HG02798 (cell line): ENCODE data around the gene PBX1.
"Not testable (repeated sequence)": the region's sequence is repeated elsewhere in the genome, so short reads cannot be mapped to it uniquely, and the experiment has no call there.

Experiments used
- ATAC-seq: cut with Tn5 transposase; IDR thresholded peaks from one replicate; pipeline ENCODE4 v1.9.1; 2021; ENCODE audit warnings: mild to moderate bottlenecking; ENCODE audit not compliant: unreplicated experiment, poor library complexity

The PBX1 gene

GRCh38 chr1:164558461-164559341 lies at the start of gene PBX1:
PBX1 (plus strand) TSS chr1:164559184.
- peak; percentile 100 for ATAC-seq

GRCh38 chr1:164510435-164510834 lies 48.5 kb upstream of the PBX1 start:
- no peak for ATAC-seq

- no peak for ATAC-seq
Observed at GRCh38 chr1:164511001-164511705, 47.8 kb upstream of the PBX1 start.

- ATAC-seq = no peak
Observed at GRCh38 chr1:164515231-164515630, 43.8 kb upstream of the PBX1 start.

- ATAC-seq = no peak
Observed at GRCh38 chr1:164515711-164516331, 43.2 kb upstream of the PBX1 start.

GRCh38 chr1:164516591-164516990 lies 42.4 kb upstream of the PBX1 start:
- no peak for ATAC-seq

- no peak for ATAC-seq
Observed at GRCh38 chr1:164518692-164519332, 40.2 kb upstream of the PBX1 start.

GRCh38 chr1:164519426-164519825 lies 39.6 kb upstream of the PBX1 start:
- ATAC-seq = no peak

- ATAC-seq = no peak
Observed at GRCh38 chr1:164524810-164525209, 34.2 kb upstream of the PBX1 start.

- no peak for ATAC-seq
Observed at GRCh38 chr1:164534863-164535610, 23.9 kb upstream of the PBX1 start.

GRCh38 chr1:164552463-164552988 lies 6.5 kb upstream of the PBX1 start:
- not testable (repeated sequence) for ATAC-seq

GRCh38 chr1:164557270-164557669 lies 1.7 kb upstream of the PBX1 start:
- no peak for ATAC-seq

GRCh38 chr1:164559342-164560051 lies 513 bp downstream of the PBX1 start:
- ATAC-seq = no peak

- ATAC-seq = no peak
Observed at GRCh38 chr1:164560121-164560541, 1.1 kb downstream of the PBX1 start.

GRCh38 chr1:164560556-164560955 lies 1.6 kb downstream of the PBX1 start:
- no peak for ATAC-seq

- no peak for ATAC-seq
Observed at GRCh38 chr1:164561007-164561406, 2.0 kb downstream of the PBX1 start.

- no peak for ATAC-seq
Observed at GRCh38 chr1:164561472-164561871, 2.5 kb downstream of the PBX1 start.

GRCh38 chr1:164562061-164562460 lies 3.1 kb downstream of the PBX1 start:
- ATAC-seq = no peak

GRCh38 chr1:164562511-164562910 lies 3.5 kb downstream of the PBX1 start:
- ATAC-seq = no peak
